HCT116 (cell line): Measurements from ENCODE around the gene ID3.

ENCODE experiments used
- CTCF ChIP-seq, 3 experiments: fragments of 200-600 bp in 1 of 3; sonication (generic) in 1 of 3; IDR thresholded peaks in 2 of 3; conservative IDR thresholded peaks in 1 of 3; 2 replicates each; pipeline ENCODE4 v1.5.1; 2012 to 2017; ENCODE audit warnings: low read depth in 2 of 3, low read length in 2 of 3, antibody characterized with exemption in 1 of 3, borderline replicate concordance in 1 of 3, control low read depth in 1 of 3, mild to moderate bottlenecking in 1 of 3, mixed read lengths in 1 of 3, mixed run types in 1 of 3, moderate library complexity in 1 of 3; ENCODE audit not compliant: insufficient read depth in 1 of 3
- EZH2 ChIP-seq: fragments of 200-600 bp; sonication (generic); IDR thresholded peaks from 2 replicates; pipeline ENCODE4 v1.6.1; 2017; ENCODE audit warnings: antibody characterized with exemption, mixed run types
- MAX ChIP-seq: IDR thresholded peaks from 2 replicates; pipeline ENCODE4 v1.6.1; 2012
- POLR2A ChIP-seq: IDR thresholded peaks from 2 replicates; pipeline ENCODE4 v1.7.0; 2011; ENCODE audit warnings: borderline replicate concordance; ENCODE audit not compliant: insufficient read depth, insufficient read length; ENCODE audit errors: extremely low read depth
- POLR2AphosphoS5 ChIP-seq: IDR thresholded peaks from 2 replicates; pipeline ENCODE4 v1.6.1; 2011; ENCODE audit warnings: mild to moderate bottlenecking, low read depth, low read length, moderate library complexity
- SP1 ChIP-seq: IDR thresholded peaks from 2 replicates; pipeline ENCODE4 v1.6.1; 2012; ENCODE audit warnings: low read depth
- ZNF274 ChIP-seq: fragments of 200-500 bp; sonication (Bioruptor generic); IDR thresholded peaks from 2 replicates; pipeline ENCODE4 v1.6.1; 2014; ENCODE audit warnings: mild to moderate bottlenecking, low read depth, low read length, inconsistent platforms

DNA sequence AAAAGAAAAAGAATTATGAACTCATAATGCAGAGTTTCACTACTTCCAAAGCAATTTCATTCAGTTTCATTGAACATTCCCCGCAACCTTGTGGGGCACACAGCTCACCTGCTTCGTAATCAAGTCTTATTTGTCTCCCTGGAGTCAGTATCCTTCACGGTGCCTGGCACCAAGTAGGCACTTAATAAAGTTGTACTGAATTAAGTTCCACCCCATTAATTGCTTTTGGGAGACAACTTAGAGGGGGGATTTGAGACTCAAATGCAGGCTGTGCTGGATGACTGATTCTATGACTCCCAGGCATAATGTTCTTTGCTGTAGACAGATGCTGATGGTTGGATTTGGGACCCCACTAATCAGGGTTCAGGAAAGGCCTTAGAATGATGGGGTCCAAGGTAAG is 6.5 kb upstream of the ID3 start:
- TF ChIP-seq CTCF (IDR thresholded peaks at IDR 0.05 in 2 of 3, conservative IDR thresholded peaks at IDR 0.05 in 1 of 3; ENCODE audit: borderline replicate concordance in 1 of 3, insufficient read depth in 1 of 3, low read depth in 2 of 3, low read length in 2 of 3), result no peak
- no peak for TF ChIP-seq POLR2A
- TF ChIP-seq ZNF274, result no peak
- no peak for TF ChIP-seq SP1
- TF ChIP-seq POLR2AphosphoS5, result no peak
- TF ChIP-seq MAX, result no peak
- no peak for TF ChIP-seq EZH2
